K562 (cell line): ENCODE results near the gene MMP2. TPM values are rescaled to one million over a fixed set of nuclear protein-coding genes. Genes with fewer than 3 reads are reported as not detected.

Experiments used
- ATAC-seq: fragments of 200-7000 bp; cut with Tn5 transposase; 3 replicates; pipeline ENCODE4 v1.9.1; 2020; ENCODE audit warnings: moderate library complexity
- BruUV-seq: library from RNA; stranded (reverse); fragments of 400-500 nt; replicated peaks from 2 replicates; lab custom pipeline; 2021; lab: Mats Ljungman, UMichigan
- CTCF ChIA-PET: fragments of 300-600 bp; formaldehyde crosslinking; extraction: SDS; loops from one replicate; lab custom pipeline; 2021; ENCODE audit warnings: low intra/inter-chr PET ratio; lab: Yijun Ruan, JAX
- POLR2A ChIA-PET: fragments of 300-600, 350-650 bp; sonication (Branson Sonifier 250); formaldehyde crosslinking; extraction: SDS; loops from one replicate; lab custom pipeline; 2021; ENCODE audit warnings: antibody characterized with exemption, inconsistent platforms; lab: Yijun Ruan, JAX
- DNase-seq, 4 experiments: peaks; one replicate each; pipeline versions ENCODE4 v3.0.0 to v3.0.0-alpha.2; 2011 to 2018; ENCODE audit warnings: low spot score in 3 of 4, mixed read lengths in 3 of 4; ENCODE audit errors: extremely low read depth in 1 of 4
- FAIRE-seq: peaks from 2 replicates; lab custom pipeline; 2011; peaks lifted over from hg19 to GRCh38; lab: Jason Lieb, UNC
- H2AFZ ChIP-seq: 2 replicates; pipeline ENCODE4 v1.6.0; 2011; ENCODE audit warnings: low read depth, low read length, control low read depth, inconsistent platforms
- H3K27ac ChIP-seq: fragments of 200-600 bp; 3 replicates; pipeline ENCODE4 v1.8.0; 2011; ENCODE audit warnings: low read depth, mild to moderate bottlenecking, control low read depth, inconsistent platforms, low read length, moderate library complexity, mixed read lengths; ENCODE audit errors: extremely low read depth
- H3K27me3 ChIP-seq, 2 experiments: fragments of 300-600 bp in 1 of 2; 2 replicates in 1 of 2; 3 replicates in 1 of 2; pipeline versions ENCODE4 v1.6.0 to v1.8.0; 2011; ENCODE audit warnings: inconsistent platforms in 2 of 2, low read length in 2 of 2, mild to moderate bottlenecking in 1 of 2, mixed read lengths in 1 of 2, moderate library complexity in 1 of 2; ENCODE audit not compliant: control insufficient read depth in 2 of 2, insufficient read depth in 2 of 2
- H3K36me3 ChIP-seq: fragments of 300-600 bp; 3 replicates; pipeline ENCODE4 v1.8.0; 2011; ENCODE audit warnings: mild to moderate bottlenecking, low read length, inconsistent platforms; ENCODE audit not compliant: control insufficient read depth, insufficient read depth
- H3K4me1 ChIP-seq, 2 experiments: fragments of 200-600 bp in 1 of 2; replicated peaks in 1 of 2; 2 replicates in 1 of 2; 3 replicates in 1 of 2; pipeline versions ENCODE4 v1.5.1 to v1.8.0; 2011; ENCODE audit warnings: inconsistent platforms in 2 of 2, low read length in 2 of 2, mild to moderate bottlenecking in 1 of 2, mixed read lengths in 1 of 2, moderate library complexity in 1 of 2; ENCODE audit not compliant: control insufficient read depth in 2 of 2, insufficient read depth in 2 of 2
- H3K4me2 ChIP-seq: 2 replicates; pipeline ENCODE4 v1.6.1; 2011; ENCODE audit warnings: low read length, control low read depth, inconsistent platforms, mixed read lengths; ENCODE audit not compliant: insufficient read depth
- H3K4me3 ChIP-seq: fragments of 200-600 bp; sonication (generic), shearing (Covaris generic); 2 replicates; pipeline ENCODE4 v1.5.1; 2016; ENCODE audit warnings: control low read depth, inconsistent platforms
- H3K79me2 ChIP-seq: fragments of 200-600 bp; 3 replicates; pipeline ENCODE4 v1.8.0; 2011; ENCODE audit warnings: low read length, inconsistent platforms; ENCODE audit not compliant: control insufficient read depth, insufficient read depth
- H3K9ac ChIP-seq, 2 experiments: 2 replicates each; pipeline versions ENCODE4 v1.6.0 to v1.6.1; 2011; ENCODE audit warnings: low read depth in 2 of 2, low read length in 2 of 2, control low read depth in 1 of 2, inconsistent platforms in 1 of 2, mild to moderate bottlenecking in 1 of 2, mixed read lengths in 1 of 2; ENCODE audit not compliant: insufficient read depth in 1 of 2
- H3K9me1 ChIP-seq: one replicate; pipeline ENCODE4 v1.6.0; 2011; ENCODE audit warnings: inconsistent platforms, mild to moderate bottlenecking, low read length, moderate library complexity; ENCODE audit not compliant: control insufficient read depth, insufficient read depth
- H3K9me3 ChIP-seq: replicated peaks from 2 replicates; pipeline ENCODE4 v1.5.1; 2011; ENCODE audit warnings: low read depth, low read length, inconsistent platforms; ENCODE audit not compliant: control insufficient read depth, insufficient read depth
- H4K20me1 ChIP-seq: replicated peaks from 2 replicates; pipeline ENCODE4 v1.6.1; 2011; ENCODE audit warnings: low read length, inconsistent platforms, mixed read lengths; ENCODE audit not compliant: control insufficient read depth, insufficient read depth
- E2F8 ChIP-seq: fragments of 450-650 bp; IDR thresholded peaks from 2 replicates; pipeline ENCODE4 v1.7.1; 2018; ENCODE audit warnings: mild to moderate bottlenecking, low read depth; ENCODE audit not compliant: partially characterized antibody
- FUS ChIP-seq: fragments of 200-400 bp; formaldehyde crosslinking; optimal IDR thresholded peaks from 2 replicates; pipeline ENCODE3; 2017; ENCODE audit warnings: low read depth, low read length
- HNRNPLL ChIP-seq: fragments of 200-400 bp; formaldehyde crosslinking; IDR thresholded peaks from 2 replicates; pipeline ENCODE4 v1.6.1; 2017; ENCODE audit warnings: low read length, low read depth, mild to moderate bottlenecking; ENCODE audit not compliant: poor library complexity, severe bottlenecking
- KLF10 ChIP-seq: fragments of 250-450 bp; sonication (Bioruptor Pico); IDR thresholded peaks from 2 replicates; pipeline ENCODE4 v1.6.1; 2021; ENCODE audit warnings: matching md5 sums
- KLF13 ChIP-seq: fragments of 450-650 bp; IDR thresholded peaks from 2 replicates; pipeline ENCODE4 v1.6.1; 2016; ENCODE audit warnings: missing genetic modification characterization, low read depth, mild to moderate bottlenecking, missing compliant biosample characterization, moderate library complexity, borderline replicate concordance
- MCM3 ChIP-seq: fragments of 450-650 bp; IDR thresholded peaks from 2 replicates; pipeline ENCODE4 v1.6.1; 2016
- PTRF ChIP-seq: fragments of 450-650 bp; IDR thresholded peaks from 2 replicates; pipeline ENCODE4 v1.6.1; 2016; ENCODE audit warnings: mild to moderate bottlenecking, missing genetic modification characterization, missing compliant biosample characterization
- ZNF398 ChIP-seq: fragments of 250-450 bp; sonication (Bioruptor Pico); IDR thresholded peaks from 2 replicates; pipeline ENCODE4 v1.8.0; 2021; ENCODE audit warnings: moderate library complexity, mild to moderate bottlenecking, inconsistent platforms
- WGBS: fragments of 100-300 bp; shearing (Covaris generic); methylation state at CpG from one replicate; pipeline ENCODE4 v1.1.6; 2016; ENCODE audit warnings: low coverage, mixed read lengths; ENCODE audit not compliant: insufficient coverage; ENCODE audit errors: missing lambda C conversion rate; 5-methylcytosine and 5-hydroxymethylcytosine counted together
- in situ Hi-C: fragments of 300-500 bp; cut with MboI; formaldehyde crosslinking; loops from 4 replicates; pipeline ENCODE4 v1.15.0; 2018; ENCODE audit warnings: inconsistent platforms, mixed read lengths
- intact Hi-C: fragments of 100-400 bp; cut with micrococcal nuclease; formaldehyde crosslinking; loops from 2 replicates; pipeline ENCODE4 v1.14.2; 2022
- polyA plus RNA-seq, 8 experiments: library from polyadenylated mRNA; depleted of rRNA in 4 of 8; stranded (reverse) in 5 of 8; unstranded in 3 of 8; fragments of >200 nt; fragmentation: Nextera tagmentation in 2 of 8; fragmentation: Illumina TruSeq in 1 of 8; extraction: Ambion mirVana in 2 of 8; extraction: Trizol in 1 of 8; gene quantifications; 2 replicates each; pipeline versions ENCODE4 v1.2.1 to v1.2.3, GENCODE V29; 2011 to 2014; ENCODE audit warnings: inconsistent platforms in 1 of 8, missing spikeins in 1 of 8
- total RNA-seq, 7 experiments: library from RNA; depleted of rRNA in 6 of 7; stranded (reverse); fragments of >200 nt in 6 of 7; fragmentation: Illumina TruSeq in 2 of 7; extraction: Trizol in 2 of 7; gene quantifications; 2 replicates each; pipeline versions ENCODE4 v1.2.1 to v1.2.3, GENCODE V29; 2011 to 2021; ENCODE audit warnings: low replicate concordance in 1 of 7
- TF ChIP-seq, protein P1 (sequence below): sonication (generic); formaldehyde crosslinking; IDR thresholded peaks from 2 replicates; pipeline ENCODE4 v1.8.1; 2023; ENCODE audit warnings: mild to moderate bottlenecking, missing genetic modification reagents
- TF ChIP-seq, protein P2 (sequence below): fragments of 200-800 bp; sonication (Bioruptor generic); IDR thresholded peaks from 2 replicates; pipeline ENCODE4 v1.6.1; 2017; ENCODE audit warnings: missing genetic modification characterization, missing compliant biosample characterization

The MMP2 gene
- total and polyA plus RNA-seq, 9 of the 15 experiments (the other 6 are each of a cell fraction or from before 2014, with no cell fraction given): 0.05 to 0.53 TPM; not detected in 7

DNA sequence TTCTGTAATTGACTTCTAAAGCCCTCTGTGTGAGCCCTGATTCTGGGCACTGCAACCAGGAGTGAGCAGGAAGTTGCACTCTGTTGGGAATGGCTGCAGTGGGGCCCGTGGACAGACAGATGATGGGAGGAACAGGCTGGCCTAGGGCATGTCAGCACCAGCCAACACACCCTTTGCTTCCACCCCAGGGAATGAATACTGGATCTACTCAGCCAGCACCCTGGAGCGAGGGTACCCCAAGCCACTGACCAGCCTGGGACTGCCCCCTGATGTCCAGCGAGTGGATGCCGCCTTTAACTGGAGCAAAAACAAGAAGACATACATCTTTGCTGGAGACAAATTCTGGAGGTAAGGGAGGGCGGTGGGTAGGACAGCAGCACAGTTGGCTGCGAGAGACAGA is 19.1 kb downstream of the MMP2 start:
- intact Hi-C loops: loop anchor here (10.0 kb wide), 1 partner anchor 147 kb away; no protein-coding TSS in a partner anchor

More for the DNA sequence above, 19.1 kb downstream of the MMP2 start:
- in situ Hi-C loops: loop anchor here (10.0 kb wide), 1 partner anchor 347 kb away; no protein-coding TSS in a partner anchor
- Histone ChIP-seq H3K27me3 (peaks cover 0 to 11% of the 10 kb centered on the region in 2 experiments; a peak in 4 of 5 replicates), H4K20me1 (0 out of 2 replicates have a peak, but pooled peaks cover 4% of the 10 kb centered on the region), H2AFZ (no peak overlapping the region), H3K9ac (no peak overlapping the region), H3K79me2 (no peaks in the 10 kb centered on the region), H3K36me3 (no peaks in the 10 kb centered on the region), H3K4me3 (no peak overlapping the region), H3K9me1 (no peaks in the 10 kb centered on the region), H3K4me2 (no peak overlapping the region), H3K4me1 (peaks cover 4 to 17% of the 10 kb centered on the region in 2 experiments; a peak in 3 of 5 replicates), H3K27ac (no peak overlapping the region), H3K9me3 (no peaks in the 10 kb centered on the region)
- FAIRE-seq (no peak), DNase-seq (peak in 1 of 4 experiments; percentile 4), ATAC-seq (no peak)
- POLR2A ChIA-PET: interaction anchor here (0.6 kb wide), 1 partner anchor 357 kb away, joined by 4 read pairs; no protein-coding TSS in a partner anchor
- TF ChIP-seq, protein P1, sequence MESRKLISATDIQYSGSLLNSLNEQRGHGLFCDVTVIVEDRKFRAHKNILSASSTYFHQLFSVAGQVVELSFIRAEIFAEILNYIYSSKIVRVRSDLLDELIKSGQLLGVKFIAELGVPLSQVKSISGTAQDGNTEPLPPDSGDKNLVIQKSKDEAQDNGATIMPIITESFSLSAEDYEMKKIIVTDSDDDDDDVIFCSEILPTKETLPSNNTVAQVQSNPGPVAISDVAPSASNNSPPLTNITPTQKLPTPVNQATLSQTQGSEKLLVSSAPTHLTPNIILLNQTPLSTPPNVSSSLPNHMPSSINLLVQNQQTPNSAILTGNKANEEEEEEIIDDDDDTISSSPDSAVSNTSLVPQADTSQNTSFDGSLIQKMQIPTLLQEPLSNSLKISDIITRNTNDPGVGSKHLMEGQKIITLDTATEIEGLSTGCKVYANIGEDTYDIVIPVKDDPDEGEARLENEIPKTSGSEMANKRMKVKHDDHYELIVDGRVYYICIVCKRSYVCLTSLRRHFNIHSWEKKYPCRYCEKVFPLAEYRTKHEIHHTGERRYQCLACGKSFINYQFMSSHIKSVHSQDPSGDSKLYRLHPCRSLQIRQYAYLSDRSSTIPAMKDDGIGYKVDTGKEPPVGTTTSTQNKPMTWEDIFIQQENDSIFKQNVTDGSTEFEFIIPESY (CRISPR knock-in tag): no peak
- TF ChIP-seq, protein P2, sequence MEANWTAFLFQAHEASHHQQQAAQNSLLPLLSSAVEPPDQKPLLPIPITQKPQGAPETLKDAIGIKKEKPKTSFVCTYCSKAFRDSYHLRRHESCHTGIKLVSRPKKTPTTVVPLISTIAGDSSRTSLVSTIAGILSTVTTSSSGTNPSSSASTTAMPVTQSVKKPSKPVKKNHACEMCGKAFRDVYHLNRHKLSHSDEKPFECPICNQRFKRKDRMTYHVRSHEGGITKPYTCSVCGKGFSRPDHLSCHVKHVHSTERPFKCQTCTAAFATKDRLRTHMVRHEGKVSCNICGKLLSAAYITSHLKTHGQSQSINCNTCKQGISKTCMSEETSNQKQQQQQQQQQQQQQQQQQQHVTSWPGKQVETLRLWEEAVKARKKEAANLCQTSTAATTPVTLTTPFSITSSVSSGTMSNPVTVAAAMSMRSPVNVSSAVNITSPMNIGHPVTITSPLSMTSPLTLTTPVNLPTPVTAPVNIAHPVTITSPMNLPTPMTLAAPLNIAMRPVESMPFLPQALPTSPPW (CRISPR knock-in tag): no peak
- TF ChIP-seq FUS (no peak), KLF10 (CRISPR knock-in tag) (no peak), E2F8 (no peak), HNRNPLL (no peak), PTRF (tag) (no peak), KLF13 (tag) (no peak), MCM3 (no peak), ZNF398 (no peak)
- CTCF ChIA-PET: no interaction called here
- 5% methylated on average over 5 of the region's 6 CpGs for WGBS
- BruUV-seq: no TSS peak
